Measurements from ENCODE around the gene PBXIP1.

The PBXIP1 gene

DNA sequence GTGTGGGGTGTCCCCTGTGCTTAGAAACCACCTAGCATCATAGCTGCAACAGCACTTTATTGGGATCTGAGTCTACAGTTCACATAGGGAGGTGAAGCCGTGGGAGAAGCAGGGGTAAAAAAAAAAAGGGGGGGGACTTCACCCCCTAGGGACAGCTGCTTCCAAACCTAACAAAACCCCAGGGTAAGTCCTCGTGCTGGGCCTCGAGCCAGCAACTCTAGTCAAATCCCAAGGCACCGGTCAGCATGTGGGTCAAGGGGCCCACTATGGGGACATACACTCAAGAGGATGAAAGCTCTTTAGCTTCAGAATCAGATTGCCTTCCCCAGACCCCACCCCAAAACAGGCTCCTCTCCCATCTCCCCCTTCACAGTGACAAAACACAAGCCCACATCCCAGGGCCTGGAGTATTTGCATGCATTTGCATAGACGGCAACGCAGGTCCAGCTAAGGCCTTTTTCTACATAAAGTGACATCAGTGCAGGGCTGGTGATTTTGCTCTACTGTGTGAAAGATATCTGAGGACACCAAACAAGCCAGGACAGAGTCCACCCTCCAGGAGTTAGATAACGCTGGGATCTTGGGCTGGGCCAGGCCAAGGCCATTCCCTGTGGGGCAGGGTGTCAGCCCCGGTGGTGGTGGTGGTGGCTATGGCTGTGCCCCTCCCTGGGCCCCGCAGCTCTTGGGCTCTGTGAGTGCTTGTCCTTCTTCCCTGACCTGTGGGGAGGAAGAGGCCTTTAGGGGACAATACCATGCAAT is 11.3 kb downstream of the PBXIP1 start:
- Mint-ChIP-seq H3K27me3 (ENCODE audit: low read depth) (no peaks in the 10 kb centered on the region), H3K27ac (peak overlapping the region; percentile 79 to 87 (median 83))

GRCh38 chr1:154943649-154944400 is 12.1 kb downstream of the PBXIP1 start:
- Mint-ChIP-seq H3K9me3 (no peaks in the 10 kb centered on the region), H3K4me3 (peak overlapping the region in 1 of 3 experiments; percentile 2), H3K4me1 (peaks cover 37% of the 10 kb centered on the region), H3K27me3 (ENCODE audit: low read depth) (no peaks in the 10 kb centered on the region), H3K27ac (peak overlapping the region; percentile 69 to 87 (median 83)), H3K36me3 (ENCODE audit: low read depth) (peaks cover 9% of the 10 kb centered on the region)
- peak; percentile 67 to 75 (median 72) for TF ChIP-seq CTCF (IDR thresholded peaks at IDR 0.05; ENCODE audit: unreplicated experiment in 3 of 3)

More for the DNA sequence above, 11.3 kb downstream of the PBXIP1 start:
- Mint-ChIP-seq H3K36me3 (ENCODE audit: low read depth) (peaks cover 11% of the 10 kb centered on the region), H3K4me1 (peaks cover 32% of the 10 kb centered on the region), H3K4me3 (no peak overlapping the region), H3K9me3 (no peaks in the 10 kb centered on the region)
- TF ChIP-seq CTCF (IDR thresholded peaks at IDR 0.05; ENCODE audit: unreplicated experiment in 3 of 3), result no peak

DNA sequence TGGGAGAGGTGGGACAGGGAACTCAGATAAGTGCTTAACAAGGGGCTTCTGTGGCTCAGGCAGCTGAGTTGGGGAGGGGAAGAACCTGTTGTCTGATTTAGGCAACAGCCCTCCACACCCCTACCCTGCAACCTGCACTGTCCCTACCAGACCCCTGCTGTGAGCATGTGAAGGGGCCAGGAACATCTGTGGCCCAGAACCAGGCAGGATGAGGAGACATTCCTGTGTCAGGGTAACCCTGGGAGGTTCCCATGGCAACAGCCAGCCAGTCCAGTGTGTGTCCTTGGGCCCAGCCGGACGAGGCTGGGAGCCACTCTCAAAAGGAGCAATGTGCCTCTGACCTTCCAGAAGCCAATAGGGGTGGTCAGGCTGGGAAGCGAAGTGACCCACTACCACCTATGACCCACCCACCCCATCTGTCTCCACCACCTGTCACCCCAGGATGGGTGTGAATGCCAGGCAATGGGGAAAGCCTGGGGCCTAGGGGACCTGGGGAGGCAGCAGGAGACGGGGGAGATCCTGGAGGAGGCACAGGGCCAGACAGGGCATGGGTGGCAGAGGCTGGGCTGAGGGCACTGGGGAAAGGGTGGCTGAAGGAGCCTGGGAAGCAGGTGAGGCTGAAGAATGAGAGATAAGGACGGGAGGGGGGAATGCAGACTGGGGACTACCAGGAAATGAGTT is 14.4 kb downstream of the PBXIP1 start:
- TF ChIP-seq CTCF (IDR thresholded peaks at IDR 0.05; ENCODE audit: unreplicated experiment in 3 of 3), result no peak
- no peaks in the 10 kb centered on the region for H3K27me3 Mint-ChIP-seq (ENCODE audit: low read depth)
- H3K9me3 Mint-ChIP-seq, result no peaks in the 10 kb centered on the region
- no peak overlapping the region for H3K4me3 Mint-ChIP-seq
- H3K4me1 Mint-ChIP-seq, result peaks cover 51% of the 10 kb centered on the region
- H3K27ac Mint-ChIP-seq, result peak overlapping the region in 1 of 3 experiments; percentile 27
- peaks cover 5% of the 10 kb centered on the region for H3K36me3 Mint-ChIP-seq (ENCODE audit: low read depth)

DNA sequence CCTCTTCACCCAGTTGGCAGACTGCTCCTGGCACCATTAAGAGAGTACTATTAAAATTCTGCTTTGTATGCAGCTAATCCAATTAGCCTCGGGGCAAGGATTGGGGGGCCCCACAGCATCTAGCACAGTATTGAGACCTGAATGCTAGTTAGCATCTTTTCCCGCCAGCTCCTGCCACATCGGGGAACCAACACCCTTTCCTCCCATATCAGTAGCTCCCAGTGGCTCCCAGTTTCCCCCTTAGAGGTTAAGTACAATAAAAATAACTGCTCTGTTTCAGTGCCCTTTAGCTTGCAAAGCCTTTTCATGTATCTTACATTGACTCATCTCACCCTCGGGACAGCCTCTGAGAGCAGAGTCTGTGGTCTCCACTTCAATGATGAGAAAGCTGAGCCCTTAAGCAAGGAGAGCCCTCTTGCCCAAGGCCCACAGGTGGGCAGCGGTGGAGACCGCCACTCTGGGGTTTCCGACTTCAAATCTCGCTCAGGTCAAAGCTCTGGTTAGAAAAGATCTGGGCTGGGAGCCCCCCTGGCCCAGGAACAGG is 15.2 kb downstream of the PBXIP1 start:
- no peak for TF ChIP-seq CTCF (IDR thresholded peaks at IDR 0.05; ENCODE audit: unreplicated experiment in 3 of 3)
- Mint-ChIP-seq H3K4me1 (peaks cover 49% of the 10 kb centered on the region), H3K27me3 (ENCODE audit: low read depth) (no peaks in the 10 kb centered on the region), H3K4me3 (peak overlapping the region; percentile 8 to 51 (median 10)), H3K27ac (peak overlapping the region; percentile 57 to 81 (median 57)), H3K9me3 (no peaks in the 10 kb centered on the region), H3K36me3 (ENCODE audit: low read depth) (no peaks in the 10 kb centered on the region)

GRCh38 chr1:154940213-154940560 is 15.7 kb downstream of the PBXIP1 start:
- Mint-ChIP-seq H3K27me3 (ENCODE audit: low read depth) (no peaks in the 10 kb centered on the region), H3K27ac (peak overlapping the region; percentile 57 to 81 (median 57)), H3K9me3 (no peaks in the 10 kb centered on the region), H3K4me1 (peaks cover 49% of the 10 kb centered on the region), H3K4me3 (peak overlapping the region in 2 of 3 experiments; percentile 40 to 51), H3K36me3 (ENCODE audit: low read depth) (no peaks in the 10 kb centered on the region)
- TF ChIP-seq CTCF (IDR thresholded peaks at IDR 0.05; ENCODE audit: unreplicated experiment in 3 of 3), result no peak
